ENCODE results near the gene AFDN. TPM values are rescaled to one million over a fixed set of nuclear protein-coding genes. Genes with fewer than 3 reads are reported as not detected.
A peak's percentile ranks its signal among the peaks of the same experiment; 100 is the strongest.

AFDN gene
- total RNA-seq, 1 experiment from 2014 or later, result 226 TPM

DNA sequence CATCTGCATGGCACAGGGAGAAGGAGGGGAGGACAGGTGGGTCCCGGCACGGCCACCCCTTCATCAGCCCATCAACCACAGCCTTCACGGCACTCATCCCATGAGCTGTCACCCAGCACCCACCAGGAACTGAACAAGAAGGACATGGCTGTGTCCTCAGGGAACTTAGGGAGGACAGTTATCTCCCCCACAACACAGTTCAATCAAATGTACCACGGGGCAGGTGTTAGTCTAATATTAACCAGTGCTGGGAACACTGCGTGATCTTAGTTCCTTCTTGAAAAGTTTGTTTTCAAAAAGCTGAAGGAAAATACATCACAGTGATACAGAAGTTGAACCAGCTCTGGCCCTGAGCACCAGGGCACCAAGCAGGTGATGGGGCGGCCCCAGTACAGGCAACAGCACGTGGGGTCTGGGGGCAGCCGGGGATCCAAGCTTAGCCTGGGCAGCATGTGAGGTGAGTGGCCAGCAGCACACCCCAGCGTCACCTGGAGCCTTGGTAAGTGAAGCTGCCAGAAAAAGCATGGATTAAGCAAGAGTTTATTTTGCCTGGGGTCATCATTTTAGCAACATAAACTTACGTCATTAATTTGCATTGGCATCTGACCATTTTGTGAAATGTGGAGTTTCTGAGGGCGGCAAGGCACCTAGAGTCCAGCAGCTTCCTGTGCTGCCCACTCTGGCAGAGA, 35.5 kb upstream of the AFDN start:
- intact Hi-C loops (cut with micrococcal nuclease; ENCODE audit: unreplicated experiment), result no loop called here
- TF ChIP-seq, protein P1, sequence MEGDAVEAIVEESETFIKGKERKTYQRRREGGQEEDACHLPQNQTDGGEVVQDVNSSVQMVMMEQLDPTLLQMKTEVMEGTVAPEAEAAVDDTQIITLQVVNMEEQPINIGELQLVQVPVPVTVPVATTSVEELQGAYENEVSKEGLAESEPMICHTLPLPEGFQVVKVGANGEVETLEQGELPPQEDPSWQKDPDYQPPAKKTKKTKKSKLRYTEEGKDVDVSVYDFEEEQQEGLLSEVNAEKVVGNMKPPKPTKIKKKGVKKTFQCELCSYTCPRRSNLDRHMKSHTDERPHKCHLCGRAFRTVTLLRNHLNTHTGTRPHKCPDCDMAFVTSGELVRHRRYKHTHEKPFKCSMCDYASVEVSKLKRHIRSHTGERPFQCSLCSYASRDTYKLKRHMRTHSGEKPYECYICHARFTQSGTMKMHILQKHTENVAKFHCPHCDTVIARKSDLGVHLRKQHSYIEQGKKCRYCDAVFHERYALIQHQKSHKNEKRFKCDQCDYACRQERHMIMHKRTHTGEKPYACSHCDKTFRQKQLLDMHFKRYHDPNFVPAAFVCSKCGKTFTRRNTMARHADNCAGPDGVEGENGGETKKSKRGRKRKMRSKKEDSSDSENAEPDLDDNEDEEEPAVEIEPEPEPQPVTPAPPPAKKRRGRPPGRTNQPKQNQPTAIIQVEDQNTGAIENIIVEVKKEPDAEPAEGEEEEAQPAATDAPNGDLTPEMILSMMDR (IDR thresholded peaks at IDR 0.05; ENCODE audit: unreplicated experiment), result no peak
- BruUV-seq (replicated peaks), result no TSS peak
- DNase-seq, result peak; percentile 40
- Mint-ChIP-seq H3K27ac (ENCODE audit: unreplicated experiment) (no peak overlapping the region), H3K4me1 (ENCODE audit: low read depth, unreplicated experiment) (peaks cover 15% of the 10 kb centered on the region), H3K36me3 (ENCODE audit: insufficient read depth, unreplicated experiment) (peaks cover 8% of the 10 kb centered on the region), H3K27me3 (ENCODE audit: unreplicated experiment) (no peaks in the 10 kb centered on the region), H3K4me3 (ENCODE audit: low read depth, unreplicated experiment) (peak overlapping the region; percentile 19), H3K9me3 (ENCODE audit: low read depth, unreplicated experiment) (no peaks in the 10 kb centered on the region)
- CTCF ChIA-PET, result interaction anchor here (0.5 to 0.9 kb wide), 3 partner anchors 40 to 1199 kb away, joined by 4 to 6 read pairs (median 4); no protein-coding TSS in a partner anchor

DNA sequence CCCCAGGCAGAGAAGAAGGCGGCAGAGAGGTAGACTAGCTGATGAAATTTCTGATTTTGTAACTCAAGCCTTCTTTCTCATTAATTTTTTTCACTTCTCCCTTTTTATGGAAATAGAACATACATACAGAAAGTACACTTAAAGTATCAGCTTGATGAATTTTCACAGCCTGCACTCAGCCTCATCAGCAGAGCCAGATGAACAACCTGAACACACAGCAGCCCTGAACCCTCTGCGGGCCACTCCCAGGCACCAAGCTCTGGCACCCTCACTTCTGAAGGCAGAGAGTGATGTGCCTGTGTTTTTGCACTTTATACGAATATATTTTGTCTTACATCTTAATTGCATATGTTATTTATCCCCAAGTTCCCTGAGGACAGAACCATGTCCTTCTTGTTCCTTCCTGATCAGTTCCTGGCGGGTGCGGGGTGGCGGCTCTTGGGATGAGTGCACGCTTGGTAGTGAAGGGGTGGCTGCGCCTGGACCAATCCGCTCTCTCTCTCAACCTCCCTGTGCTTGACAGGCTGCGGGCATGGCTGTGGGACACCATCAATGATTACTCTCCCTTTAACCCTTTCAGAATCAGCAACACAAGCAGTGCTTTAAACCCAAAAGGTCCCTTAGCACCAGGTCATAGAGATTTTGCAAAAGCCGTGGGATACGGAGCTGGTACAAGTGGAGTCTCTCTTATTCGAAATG, 34.8 kb upstream of the AFDN start:
- peak overlapping the region; percentile 19 for H3K4me3 Mint-ChIP-seq (ENCODE audit: low read depth, unreplicated experiment)
- intact Hi-C loops (cut with micrococcal nuclease; ENCODE audit: unreplicated experiment), result no loop called here
- peaks cover 15% of the 10 kb centered on the region for H3K4me1 Mint-ChIP-seq (ENCODE audit: low read depth, unreplicated experiment)
- H3K9me3 Mint-ChIP-seq (ENCODE audit: low read depth, unreplicated experiment), result no peaks in the 10 kb centered on the region
- H3K27me3 Mint-ChIP-seq (ENCODE audit: unreplicated experiment), result no peaks in the 10 kb centered on the region
- DNase-seq, result no peak
- TF ChIP-seq, protein P1 (IDR thresholded peaks at IDR 0.05; ENCODE audit: unreplicated experiment), result no peak
- H3K27ac Mint-ChIP-seq (ENCODE audit: unreplicated experiment), result no peak overlapping the region
- BruUV-seq (replicated peaks), result no TSS peak
- H3K36me3 Mint-ChIP-seq (ENCODE audit: insufficient read depth, unreplicated experiment), result peaks cover 13% of the 10 kb centered on the region
- CTCF ChIA-PET, result interaction anchor here (0.5 to 0.9 kb wide), 2 partner anchors 41 to 56 kb away, joined by 4 to 6 read pairs; no protein-coding TSS in a partner anchor

DNA sequence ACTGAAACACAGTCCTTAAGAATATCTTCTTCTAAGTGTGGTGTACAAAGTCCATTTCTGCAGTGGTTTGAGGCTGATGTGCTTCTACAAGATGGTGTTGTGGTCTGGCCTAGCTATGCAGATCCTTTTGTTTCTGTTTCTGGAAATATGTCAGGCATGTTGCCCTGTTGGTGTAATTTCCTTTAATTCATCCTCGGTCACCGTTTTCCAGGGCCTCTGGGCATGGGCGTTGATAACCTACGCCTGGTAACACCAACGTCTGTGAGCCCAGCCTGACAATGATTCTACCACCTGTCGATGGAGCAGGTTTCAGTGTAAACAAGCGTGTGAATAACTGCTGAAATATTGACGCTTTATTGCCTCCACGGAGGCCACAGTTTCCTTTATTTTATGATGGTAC, 33.3 kb upstream of the AFDN start:
- Mint-ChIP-seq H3K27ac (ENCODE audit: unreplicated experiment) (no peak overlapping the region), H3K4me1 (ENCODE audit: low read depth, unreplicated experiment) (peaks cover 15% of the 10 kb centered on the region), H3K36me3 (ENCODE audit: insufficient read depth, unreplicated experiment) (peaks cover 9% of the 10 kb centered on the region), H3K4me3 (ENCODE audit: low read depth, unreplicated experiment) (no peak overlapping the region), H3K9me3 (ENCODE audit: low read depth, unreplicated experiment) (no peaks in the 10 kb centered on the region), H3K27me3 (ENCODE audit: unreplicated experiment) (no peaks in the 10 kb centered on the region)
- DNase-seq, result no peak
- TF ChIP-seq, protein P1 (IDR thresholded peaks at IDR 0.05; ENCODE audit: unreplicated experiment), result no peak
- BruUV-seq (replicated peaks), result no TSS peak
- CTCF ChIA-PET, result no interaction called here
- intact Hi-C loops (cut with micrococcal nuclease; ENCODE audit: unreplicated experiment), result no loop called here

DNA sequence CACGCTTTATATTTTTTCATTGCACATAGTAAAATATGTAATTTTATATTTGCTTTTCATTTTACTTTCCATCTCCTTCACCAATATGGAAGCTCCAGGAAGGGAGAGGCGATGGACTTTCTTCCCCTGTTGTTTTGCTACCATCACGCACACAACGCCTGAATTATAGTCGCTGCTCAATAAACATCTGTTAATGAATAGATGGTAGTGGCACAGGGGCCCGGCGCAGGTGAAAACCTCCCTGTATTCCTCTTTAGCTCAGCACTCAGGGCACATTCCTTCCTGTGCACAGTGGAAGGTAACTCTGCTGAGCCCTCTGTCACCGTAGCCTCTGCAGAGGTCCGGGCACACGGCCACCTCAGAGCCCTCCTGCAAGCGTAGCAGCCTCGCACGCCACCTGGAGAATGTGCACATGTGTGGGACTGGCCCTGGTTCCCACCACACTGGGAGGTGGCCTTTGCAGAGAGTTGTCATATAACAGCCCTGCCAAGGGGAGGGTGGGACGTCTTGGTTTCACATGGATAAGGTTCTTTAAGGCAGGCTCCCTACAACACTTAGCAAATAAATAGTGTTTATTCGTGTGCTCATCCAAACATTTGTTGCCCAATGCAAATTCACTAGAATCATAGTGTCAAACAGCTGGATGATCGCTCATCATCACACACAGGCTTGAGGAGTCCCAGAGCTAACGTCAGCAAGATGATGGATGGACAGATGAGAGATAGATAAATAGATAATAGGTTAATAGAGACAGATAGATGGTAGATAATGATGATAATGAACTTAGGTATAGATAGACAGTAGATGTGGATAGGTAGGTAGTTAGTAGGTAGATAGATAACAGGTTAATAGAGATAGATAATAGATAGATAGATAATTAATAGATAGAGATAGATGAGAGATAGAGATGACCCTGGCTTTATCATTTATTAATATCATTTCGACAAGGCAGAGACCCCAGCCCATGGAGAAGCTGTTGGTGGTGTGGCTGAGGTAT, 32.3 kb upstream of the AFDN start:
- H3K27ac Mint-ChIP-seq (ENCODE audit: unreplicated experiment), result no peak overlapping the region
- TF ChIP-seq, protein P1 (IDR thresholded peaks at IDR 0.05; ENCODE audit: unreplicated experiment), result no peak
- H3K36me3 Mint-ChIP-seq (ENCODE audit: insufficient read depth, unreplicated experiment), result peaks cover 13% of the 10 kb centered on the region
- no peak for DNase-seq
- intact Hi-C loops (cut with micrococcal nuclease; ENCODE audit: unreplicated experiment), result no loop called here
- H3K27me3 Mint-ChIP-seq (ENCODE audit: unreplicated experiment), result no peaks in the 10 kb centered on the region
- CTCF ChIA-PET, result interaction anchor here (0.6 kb wide), 1 partner anchor 245 kb away, joined by 11 read pairs; no protein-coding TSS in a partner anchor
- BruUV-seq (replicated peaks), result no TSS peak
- H3K4me1 Mint-ChIP-seq (ENCODE audit: low read depth, unreplicated experiment), result peaks cover 24% of the 10 kb centered on the region
- H3K9me3 Mint-ChIP-seq (ENCODE audit: low read depth, unreplicated experiment), result no peaks in the 10 kb centered on the region
- H3K4me3 Mint-ChIP-seq (ENCODE audit: low read depth, unreplicated experiment), result no peak overlapping the region
